GM18868 (cell line): ENCODE data around the gene PIP5K1C.
"Not testable (repeated sequence)": the region's sequence is repeated elsewhere in the genome, so short reads cannot be mapped to it uniquely, and the experiment has no call there.

Experiments
- ATAC-seq: cut with Tn5 transposase; IDR thresholded peaks from one replicate; pipeline ENCODE4 v1.9.1; 2021; ENCODE audit warnings: mild to moderate bottlenecking, moderate library complexity; ENCODE audit not compliant: unreplicated experiment

The PIP5K1C gene

DNA sequence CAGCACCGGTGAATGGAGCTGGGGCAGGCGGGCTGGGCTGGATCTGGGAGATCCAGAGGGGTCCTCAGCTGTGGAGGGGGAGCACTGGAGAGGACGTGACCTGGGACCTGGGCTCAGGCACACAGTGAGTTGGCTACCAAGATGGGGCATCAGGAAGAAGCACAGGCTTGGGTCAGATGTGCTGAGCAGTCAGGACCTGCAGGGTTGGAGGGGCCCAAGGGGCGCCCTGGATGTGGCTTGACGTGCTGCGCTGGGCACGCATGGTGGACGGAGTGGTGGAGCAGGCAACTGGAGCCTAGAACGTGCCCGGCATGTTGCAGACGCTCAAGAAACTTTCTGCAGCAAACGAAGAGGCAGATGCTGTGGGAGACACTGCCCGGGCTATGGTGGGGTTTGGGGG, 20.7 kb downstream of the PIP5K1C start:
- ATAC-seq = no peak

DNA sequence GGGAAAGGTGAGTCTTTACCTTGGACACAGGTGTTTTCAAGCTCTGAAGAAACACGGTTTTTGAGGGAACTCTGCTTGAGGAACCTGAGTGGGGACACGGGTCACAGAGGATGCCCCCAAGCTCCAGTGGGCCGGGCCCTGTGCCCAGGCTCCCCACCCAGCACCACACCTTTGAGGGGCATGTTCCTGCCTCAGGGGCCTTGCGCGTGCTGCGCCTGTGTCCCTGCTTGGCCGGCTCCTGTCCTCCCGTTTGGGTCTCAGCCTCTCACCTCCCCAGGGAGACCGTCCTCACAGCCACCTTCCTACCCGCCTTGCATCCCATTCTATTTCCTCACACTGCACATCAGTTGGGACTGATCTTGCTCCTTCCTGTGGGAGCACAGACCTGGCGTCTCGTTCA, 21.1 kb downstream of the PIP5K1C start:
- ATAC-seq = no peak

DNA sequence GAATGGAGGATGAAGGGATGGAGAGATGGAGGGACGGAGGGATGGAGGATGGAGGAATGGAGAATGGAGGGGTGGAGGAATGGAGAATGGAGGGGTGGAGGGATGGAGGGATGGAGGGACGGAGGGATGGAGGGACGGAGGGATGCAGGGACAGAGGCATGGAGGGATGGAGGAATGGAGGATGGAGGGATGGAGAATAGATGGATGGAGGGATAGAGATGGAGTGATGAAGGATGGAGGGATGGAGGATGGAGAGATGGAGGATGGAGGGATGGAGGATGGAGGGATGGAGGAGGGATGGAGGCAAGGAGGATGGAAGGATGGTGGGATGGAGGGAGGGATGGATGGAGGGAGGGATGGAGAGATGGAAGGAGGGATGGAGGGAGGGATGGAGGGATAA, 22.1 kb downstream of the PIP5K1C start:
- no peak for ATAC-seq

DNA sequence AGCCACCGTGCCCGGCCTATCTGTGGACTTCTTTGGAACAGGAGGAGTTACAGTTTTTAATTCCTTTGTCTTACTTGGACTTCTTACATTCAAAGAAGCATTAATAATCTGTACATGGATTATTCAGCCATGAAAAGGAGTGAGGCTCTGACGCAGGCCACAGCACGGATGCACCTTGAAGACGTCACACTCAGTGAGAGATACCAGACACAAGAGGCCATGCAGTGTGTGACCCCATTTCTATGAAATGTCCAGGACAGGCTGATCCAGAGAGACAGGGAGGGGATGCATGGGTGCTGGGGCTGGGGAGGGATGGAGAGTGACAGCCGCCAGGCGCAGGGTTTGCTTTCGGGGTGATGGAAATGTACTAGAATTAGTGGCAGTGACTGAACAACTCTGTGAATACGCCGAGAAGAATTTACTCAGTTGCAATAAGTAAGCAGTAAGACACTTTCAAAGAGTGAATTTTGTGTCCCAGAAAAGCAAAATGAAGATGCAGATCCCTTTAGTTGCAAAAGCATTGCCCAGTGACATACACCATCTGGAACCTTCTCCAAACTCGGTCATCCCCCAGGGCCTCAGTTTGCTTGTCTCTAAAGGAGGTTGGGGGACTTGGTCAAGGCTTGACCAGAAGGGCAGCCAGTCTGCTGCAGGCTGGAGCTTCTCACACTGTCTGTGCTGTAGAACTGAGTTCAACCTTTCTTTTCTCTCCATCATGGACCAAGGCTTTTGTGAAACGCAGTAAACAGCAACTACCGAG, 25.3 kb downstream of the PIP5K1C start:
- no peak for ATAC-seq

GRCh38 chr19:3673506-3674439, 26.5 kb downstream of the PIP5K1C start:
- no peak for ATAC-seq

DNA sequence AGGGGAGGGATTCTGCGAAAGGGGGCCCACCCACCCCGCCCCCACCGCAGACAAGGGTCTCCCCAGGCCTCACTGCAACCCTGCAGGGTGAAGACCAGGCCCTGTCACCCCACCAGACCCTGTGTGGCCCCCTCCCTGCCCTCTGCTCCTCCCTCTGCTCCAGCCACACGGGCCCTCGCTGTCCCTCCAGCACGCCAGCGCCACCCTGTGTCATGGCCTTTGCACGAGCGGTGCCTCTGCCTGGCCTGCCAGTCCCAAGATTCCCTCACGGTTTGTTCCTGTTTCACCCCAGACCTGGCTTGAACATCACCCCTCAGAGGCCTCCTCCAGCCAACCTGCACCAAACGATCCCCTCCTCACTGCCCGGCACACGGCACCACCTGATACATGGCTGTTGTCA, 27.3 kb downstream of the PIP5K1C start:
- no peak for ATAC-seq

- no peak for ATAC-seq
Observed at GRCh38 chr19:3672575-3672948, 27.7 kb downstream of the PIP5K1C start.

DNA sequence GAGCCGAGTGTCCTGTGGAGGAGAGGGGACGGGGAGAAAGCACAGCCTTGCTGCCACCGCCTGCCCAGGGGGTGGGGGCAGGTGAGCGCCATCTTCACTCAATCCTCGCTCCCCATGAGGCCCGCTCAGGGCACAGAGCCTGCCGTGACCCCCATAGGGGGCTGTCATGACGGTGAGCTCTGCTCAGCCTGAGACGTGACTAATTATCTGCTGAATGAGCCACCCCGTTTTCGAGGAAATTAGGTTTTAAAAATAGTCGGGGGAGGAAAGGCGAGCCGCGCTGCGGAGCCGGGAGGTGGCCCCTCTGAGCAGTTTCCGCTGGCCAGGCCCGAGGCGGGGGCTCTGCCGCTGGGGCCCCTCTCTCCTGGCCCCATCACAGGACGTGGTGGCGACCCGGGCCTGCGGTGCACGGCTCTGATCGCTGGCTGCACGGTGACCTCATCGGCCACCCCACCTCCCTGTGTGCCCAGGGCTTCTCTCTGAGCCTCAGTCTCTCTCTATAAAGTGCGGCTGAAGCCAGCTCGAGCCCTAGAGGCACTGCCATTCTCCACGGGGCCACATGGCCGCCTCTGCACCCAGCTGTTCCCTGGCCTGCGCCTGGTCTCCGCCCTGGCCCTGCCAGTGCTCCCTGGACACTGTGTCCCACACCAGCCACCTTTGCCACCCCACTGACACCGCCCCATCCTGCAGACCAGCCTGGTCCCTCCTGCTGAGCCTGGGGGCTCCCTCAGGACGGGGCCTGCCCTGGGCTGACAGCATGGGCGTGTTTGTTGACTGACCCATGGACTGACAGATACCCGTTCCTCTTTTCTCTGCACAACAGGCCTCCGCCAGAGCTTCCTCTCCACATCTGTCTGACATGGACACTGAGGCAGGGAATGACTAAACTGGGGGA, 28.3 kb downstream of the PIP5K1C start:
- ATAC-seq = no peak

DNA sequence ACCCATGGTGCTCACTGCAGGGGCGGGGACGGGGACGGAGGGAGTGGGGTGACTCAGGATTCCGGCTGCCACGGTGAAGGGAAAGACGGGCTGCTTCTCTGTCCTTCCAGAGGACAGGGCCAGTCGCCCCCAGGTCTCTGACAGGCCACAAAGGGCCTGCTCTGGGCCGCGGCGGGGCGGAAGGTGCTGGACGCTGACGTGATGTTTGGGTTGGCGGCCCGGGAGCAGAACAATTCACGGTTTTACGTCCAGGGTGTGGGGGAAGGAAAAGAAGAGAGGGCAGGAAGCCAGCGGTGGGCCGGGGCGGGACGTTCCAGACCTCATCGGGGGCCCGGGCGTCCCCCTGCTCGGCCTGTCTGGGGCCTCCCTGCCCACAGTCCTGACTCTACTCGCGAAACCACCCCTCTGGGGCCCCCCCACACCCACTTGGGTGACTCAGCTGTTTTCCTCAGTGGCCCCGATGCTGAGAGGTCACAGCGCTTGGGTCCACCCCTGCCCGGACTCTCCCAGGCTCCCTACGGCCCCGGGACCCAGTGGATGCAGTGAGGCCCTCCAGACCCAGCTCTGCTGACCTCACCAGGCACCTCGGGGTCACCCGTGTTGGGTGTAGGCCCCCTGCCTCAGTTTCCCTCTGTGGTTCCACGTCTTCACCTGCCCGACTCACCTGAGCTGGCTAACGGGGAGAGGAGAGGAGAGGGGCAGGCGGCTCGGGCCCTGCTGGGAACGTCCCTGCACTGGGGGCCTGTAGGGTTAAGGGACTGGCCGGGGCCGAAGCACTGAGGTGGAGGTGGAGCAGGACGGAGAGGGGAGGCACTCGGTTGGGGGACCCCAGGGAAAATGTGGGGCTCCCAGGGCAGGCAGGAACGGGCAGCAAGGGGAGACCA, 29.2 kb downstream of the PIP5K1C start:
- ATAC-seq = no peak

DNA sequence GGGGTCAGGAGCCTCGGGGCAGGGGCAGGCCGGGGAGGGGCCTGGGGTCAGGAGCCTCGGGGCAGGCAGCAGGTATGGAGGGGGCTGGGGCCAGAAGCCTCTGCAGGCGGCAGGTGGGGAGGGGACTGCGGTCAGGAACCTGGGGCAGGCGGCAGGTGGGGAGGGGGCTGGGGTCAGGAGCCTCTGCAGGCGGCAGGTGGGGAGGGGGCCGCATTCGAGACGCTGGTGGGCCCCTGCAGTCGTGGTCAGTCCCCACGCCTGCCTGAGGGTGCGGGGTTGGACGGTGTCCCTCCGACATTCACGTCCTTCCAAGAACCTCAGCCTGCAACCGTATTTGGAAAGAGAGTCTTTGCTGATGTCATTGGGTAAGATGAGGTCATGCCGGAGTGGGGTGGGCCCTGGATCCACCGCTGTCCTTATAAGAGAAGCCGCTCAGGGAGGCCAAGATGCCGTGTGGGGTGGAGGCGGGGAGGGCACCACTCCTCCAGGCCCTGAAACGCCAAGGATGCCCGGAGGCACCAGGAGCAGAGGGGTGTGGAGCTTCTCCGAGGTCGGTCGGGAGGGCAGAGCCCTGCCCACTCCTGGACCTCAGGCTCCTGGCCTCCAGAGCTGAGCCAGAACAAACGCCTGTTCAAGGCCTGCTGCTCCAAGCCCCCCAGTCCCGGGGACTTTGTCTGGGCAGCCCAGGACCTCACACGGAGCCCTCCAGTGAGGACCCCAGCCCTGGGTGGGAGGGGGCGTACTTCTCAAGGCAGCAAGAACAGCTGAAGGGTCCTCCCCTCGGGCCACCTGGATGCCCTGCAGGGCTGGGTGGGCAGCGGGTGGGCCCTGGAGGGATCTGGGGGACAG, 30.1 kb downstream of the PIP5K1C start:
- ATAC-seq = no peak

GRCh38 chr19:3669082-3669946, 31.0 kb downstream of the PIP5K1C start:
- ATAC-seq = no peak

DNA sequence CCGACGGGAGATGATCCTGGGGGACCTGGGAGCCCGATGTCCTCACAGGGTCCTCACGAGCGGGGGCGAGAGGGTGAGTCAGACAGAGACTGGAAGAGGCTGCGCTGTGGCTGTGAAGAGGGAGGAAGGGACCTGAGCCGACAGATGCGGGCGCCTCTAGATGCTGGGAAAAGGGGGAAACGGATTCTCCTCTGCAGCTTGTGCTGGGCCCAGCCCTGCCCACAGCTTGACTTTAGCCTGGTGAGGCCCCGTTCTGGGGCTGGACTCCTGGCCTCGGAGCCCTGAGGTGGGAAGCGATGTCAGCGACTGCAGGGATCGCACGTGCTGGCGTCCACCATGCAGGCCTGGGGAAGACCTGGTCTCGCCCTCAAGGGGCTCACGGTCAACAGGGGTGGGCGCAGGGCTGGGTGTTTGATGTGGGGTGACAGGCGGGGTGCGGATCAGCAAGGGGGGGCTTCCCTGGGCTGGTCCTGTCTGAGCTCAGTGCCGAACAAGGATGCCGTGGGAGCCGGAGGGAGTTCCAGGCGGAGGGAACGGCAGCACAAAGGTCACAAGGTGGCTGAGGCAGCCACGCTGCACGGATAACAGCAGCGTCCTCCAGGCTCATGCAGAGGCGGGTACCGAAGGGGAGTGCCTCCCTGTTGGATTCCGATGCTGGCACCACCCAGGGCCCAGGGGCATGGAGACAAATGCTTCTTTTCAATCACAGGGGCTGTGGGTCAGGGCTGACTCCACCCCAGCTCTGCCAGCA, 31.8 kb downstream of the PIP5K1C start:
- ATAC-seq = no peak

GRCh38 chr19:3667766-3668165, 32.5 kb downstream of the PIP5K1C start:
- ATAC-seq = no peak

GRCh38 chr19:3667037-3667638, 33.1 kb downstream of the PIP5K1C start:
- no peak for ATAC-seq

DNA sequence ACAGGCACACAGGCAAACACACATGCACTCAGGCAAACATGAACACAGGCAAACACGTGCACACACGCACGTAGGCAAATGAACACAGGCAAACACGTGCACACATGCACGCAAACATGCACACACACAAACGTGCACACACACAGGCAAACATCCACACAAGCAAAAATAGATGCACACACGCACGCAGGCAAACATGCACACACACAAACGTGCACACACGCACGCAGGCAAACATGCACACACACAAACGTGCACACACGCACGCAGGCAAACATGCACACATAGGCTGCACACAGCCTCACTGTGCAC, 33.8 kb downstream of the PIP5K1C start:
- ATAC-seq = not testable (repeated sequence)

GRCh38 chr19:3665681-3666544, 34.4 kb downstream of the PIP5K1C start:
- ATAC-seq = no peak
